Prostate gland (tissue), 2 donors: Measurements from ENCODE around the gene NUP133. TPM values are rescaled to one million over a fixed set of nuclear protein-coding genes. Genes with fewer than 3 reads are reported as not detected.

Experiments
- DNase-seq: peaks from one replicate; pipeline ENCODE4 v3.0.0-alpha.2; 2019; ENCODE audit warnings: low spot score
- H3K27ac ChIP-seq, 2 donors: fragments of 200-600 bp; sonication (generic); 2 replicates each; pipeline ENCODE4 v1.5.1; 2017 to 2019
- H3K27me3 ChIP-seq: fragments of 200-600 bp; sonication (generic); replicated peaks from 2 replicates; pipeline ENCODE4 v1.5.1; 2019; ENCODE audit not compliant: insufficient read depth
- H3K36me3 ChIP-seq, 2 donors: fragments of 200-600 bp; sonication (generic); 1 replicate in 1 of 2; 2 replicates in 1 of 2; pipeline versions ENCODE4 v1.5.1 to v1.8.1; 2017 to 2019
- H3K4me1 ChIP-seq: fragments of 200-600 bp; sonication (generic); replicated peaks from 2 replicates; pipeline ENCODE4 v1.5.1; 2019
- H3K4me3 ChIP-seq, 2 donors: fragments of 200-600 bp; sonication (generic); 2 replicates each; pipeline ENCODE4 v1.5.1; 2017 to 2019
- H3K9me3 ChIP-seq: fragments of 200-600 bp; sonication (generic); 2 replicates; pipeline ENCODE4 v1.5.1; 2017
- CTCF ChIP-seq, 4 experiments: fragments of 200-600 bp in 2 of 4; fragments of 450-650 bp in 2 of 4; sonication (generic) in 2 of 4; IDR thresholded peaks; 1 replicate in 3 of 4; 2 replicates in 1 of 4; pipeline ENCODE4 v1.5.1; 2016 to 2019; ENCODE audit warnings: antibody characterized with exemption in 4 of 4, mild to moderate bottlenecking in 2 of 4, moderate library complexity in 2 of 4
- POLR2A ChIP-seq: fragments of 450-650 bp; IDR thresholded peaks from one replicate; pipeline ENCODE4 v1.6.1; 2016; ENCODE audit warnings: antibody characterized with exemption, mild to moderate bottlenecking
- POLR2AphosphoS5 ChIP-seq: sonication (generic); formaldehyde crosslinking; IDR thresholded peaks from one replicate; pipeline ENCODE4 v1.6.1; 2017; ENCODE audit warnings: antibody characterized with exemption
- WGBS: methylation state at CpG from one replicate; pipeline ENCODE4 v1.1.5; 2018; 5-methylcytosine and 5-hydroxymethylcytosine counted together
- intact Hi-C: fragments of 100-400 bp; cut with DNase I; formaldehyde crosslinking; loops from one replicate; pipeline ENCODE4 v1.14.2; 2022
- total RNA-seq, 2 donors: library from RNA; depleted of rRNA; stranded (reverse); fragments of >200 nt; gene quantifications; one replicate each; pipeline ENCODE4 v1.1.0, GENCODE V29; 2016

NUP133 gene
- total RNA-seq, 2 donors from 2014 or later: 26.3 to 36.4 TPM

- Histone ChIP-seq H3K27ac (no peak overlapping the region), H3K4me3 (no peak overlapping the region), H3K36me3 (no peaks in the 10 kb centered on the region), H3K27me3 (peaks cover 34% of the 10 kb centered on the region), H3K9me3 (no peaks in the 10 kb centered on the region), H3K4me1 (peaks cover 7% of the 10 kb centered on the region)
- no peak for TF ChIP-seq POLR2A
- no peak for TF ChIP-seq CTCF (IDR thresholded peaks at IDR 0.05)
- no peak for TF ChIP-seq POLR2AphosphoS5
- DNase-seq: no peak
- intact Hi-C loops: no loop called here
- 57% methylated on average over 7 of the region's 7 CpGs for WGBS
Observed at GRCh38 chr1:229436201-229436600, 71.9 kb downstream of the NUP133 start.

DNA sequence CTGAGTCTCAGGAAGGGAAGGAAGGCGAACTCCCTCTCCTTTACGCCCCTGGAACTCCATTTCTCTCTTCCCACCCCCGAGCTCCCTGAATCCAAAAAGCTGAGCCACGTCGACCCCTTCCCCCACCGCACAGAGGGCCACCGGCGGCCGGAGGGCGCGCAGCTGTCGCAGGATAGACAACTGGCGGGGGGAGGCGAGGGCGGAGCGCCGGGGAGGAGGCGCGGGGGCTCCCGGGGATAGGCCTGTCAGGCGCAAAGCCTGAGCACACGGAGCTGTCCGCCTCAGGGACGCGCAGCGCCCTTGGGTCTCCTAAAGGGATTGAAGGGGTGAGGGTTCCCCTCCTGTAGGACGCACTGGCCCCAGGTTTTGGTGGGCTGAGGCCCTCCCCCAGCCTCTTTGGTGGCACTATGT is 73.5 kb downstream of the NUP133 start:
- no peak for TF ChIP-seq POLR2AphosphoS5
- TF ChIP-seq CTCF (IDR thresholded peaks at IDR 0.05): no peak
- no peak for TF ChIP-seq POLR2A
- peaks cover 39% of the 10 kb centered on the region for H3K27me3 ChIP-seq
- no peak for DNase-seq
- H3K36me3 ChIP-seq: no peaks in the 10 kb centered on the region
- WGBS: 5% methylated on average over 27 of the region's 27 CpGs
- H3K4me1 ChIP-seq: peaks cover 12% of the 10 kb centered on the region
- intact Hi-C loops: no loop called here
- H3K4me3 ChIP-seq: no peak overlapping the region
- H3K9me3 ChIP-seq: no peaks in the 10 kb centered on the region
- no peak overlapping the region for H3K27ac ChIP-seq

DNA sequence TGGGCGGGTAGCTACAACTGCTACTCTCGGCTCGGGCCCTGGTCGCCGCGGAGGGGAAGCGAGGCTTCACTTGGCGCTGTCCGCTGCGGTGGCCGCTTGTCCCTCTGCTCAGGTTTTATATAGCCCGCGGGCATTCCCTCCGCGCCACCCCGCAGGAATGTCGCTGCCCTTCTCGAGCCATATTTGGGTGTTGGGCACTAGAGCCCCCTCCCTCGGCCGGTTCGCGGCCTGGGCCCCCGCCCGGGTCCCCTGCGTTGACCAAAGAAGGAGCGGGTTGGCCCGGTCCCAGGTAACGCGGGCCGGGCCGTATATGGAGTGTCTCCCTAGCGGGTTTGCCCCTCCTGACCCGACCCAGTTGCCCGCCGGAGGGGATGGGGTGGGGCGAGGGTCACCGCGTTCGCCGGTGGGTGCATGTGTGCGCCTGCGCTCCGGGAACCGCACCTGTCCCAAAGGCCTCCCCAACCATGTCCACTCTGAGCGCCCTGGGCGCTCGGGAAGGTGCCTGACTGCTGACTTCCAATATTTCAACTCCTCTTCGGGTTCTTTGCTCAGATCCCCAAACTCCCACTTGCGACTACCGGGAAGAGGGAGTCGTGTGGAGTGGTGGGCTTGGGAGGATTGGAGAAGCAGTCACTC is 74.0 kb downstream of the NUP133 start, which contains the start of gene ACTA1:
Gene ACTA1 (minus strand): TSS at position 90 of the 636 bp plus-strand sequence. CDS start 979 bp downstream, outside the sequence.
- intact Hi-C loops: no loop called here
- Histone ChIP-seq H3K27me3 (peaks cover 39% of the 10 kb centered on the region), H3K9me3 (no peaks in the 10 kb centered on the region), H3K4me1 (peaks cover 12% of the 10 kb centered on the region), H3K36me3 (no peaks in the 10 kb centered on the region), H3K4me3 (no peak within 1 kb of the TSS), H3K27ac (no peak within 1 kb of the TSS)
- TF ChIP-seq CTCF (IDR thresholded peaks at IDR 0.05) (no peak), POLR2A (no peak), POLR2AphosphoS5 (no peak)
- DNase-seq: no peak
- WGBS: 1% methylated on average over 51 of the region's 51 CpGs

DNA sequence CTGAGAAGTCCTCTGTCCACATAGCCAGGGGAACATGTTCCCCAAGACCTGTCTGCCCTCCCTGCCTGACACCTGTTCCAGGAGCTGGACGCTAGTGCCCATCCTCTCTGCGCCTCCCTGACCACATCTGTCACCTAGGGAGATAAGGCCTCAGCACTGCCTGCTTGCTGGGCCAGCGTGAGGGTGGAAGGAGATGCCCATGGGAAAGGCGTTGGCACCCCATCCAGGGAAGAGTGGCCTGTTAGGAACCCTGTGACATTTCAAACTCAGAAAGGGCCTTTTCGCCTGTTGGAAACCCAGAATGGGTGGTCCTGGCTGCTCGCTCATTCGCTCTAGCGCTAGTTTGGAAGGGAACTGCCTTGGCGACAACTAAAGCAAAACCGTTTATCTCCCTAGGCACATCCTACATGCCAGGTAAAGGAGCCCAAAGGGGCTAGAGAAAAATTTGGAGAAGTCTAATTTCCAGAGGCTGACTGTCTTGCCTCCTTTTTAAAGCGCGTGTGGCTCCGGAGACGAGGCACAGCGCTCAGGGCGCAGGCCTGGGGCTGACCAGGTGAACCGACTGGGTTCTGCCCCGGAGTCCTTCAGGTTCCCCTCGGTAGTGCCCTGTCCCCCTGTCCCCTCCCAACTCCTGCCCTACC is 74.7 kb downstream of the NUP133 start:
- peaks cover 39% of the 10 kb centered on the region for H3K27me3 ChIP-seq

More for the DNA sequence above, 74.7 kb downstream of the NUP133 start:
- H3K27ac ChIP-seq: no peak overlapping the region
- no peak overlapping the region for H3K4me3 ChIP-seq
- DNase-seq: no peak
- WGBS: 12% methylated on average over 17 of the region's 19 CpGs
- H3K36me3 ChIP-seq: no peaks in the 10 kb centered on the region
- TF ChIP-seq POLR2AphosphoS5 (no peak), CTCF (IDR thresholded peaks at IDR 0.05) (no peak), POLR2A (no peak)
- peaks cover 12% of the 10 kb centered on the region for H3K4me1 ChIP-seq
- no peaks in the 10 kb centered on the region for H3K9me3 ChIP-seq
- intact Hi-C loops: no loop called here
